HUDEP-2 (cell line): ENCODE data around the gene SCD5.

Experiments used
- DNase-seq, 76 experiments: peaks; one replicate each; lab custom pipeline; 2025; ENCODE audit not compliant: unreplicated experiment in 76 of 76; lab: John Stamatoyannopoulos, UW

SCD5 gene

DNA sequence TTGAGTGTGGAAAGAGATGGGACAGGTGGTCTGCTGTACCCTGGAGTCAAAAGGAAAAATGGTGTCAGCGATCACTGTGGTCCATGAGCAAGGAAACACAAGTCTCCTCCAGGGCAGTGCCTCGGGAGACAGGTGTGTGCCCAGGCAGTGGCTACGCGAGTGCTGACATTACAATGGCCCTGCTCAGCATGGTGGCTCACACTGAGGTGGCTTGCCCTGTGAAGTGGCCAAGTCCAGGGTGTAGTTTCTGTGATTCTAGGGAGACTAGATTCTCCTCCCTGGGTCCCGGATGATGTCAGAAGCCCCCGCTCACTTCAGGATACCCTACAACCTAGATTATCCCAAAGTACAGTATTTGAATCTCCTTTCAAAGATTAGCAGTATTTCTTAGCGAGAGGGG is 192.0 kb downstream of the SCD5 start:
- DNase-seq = peak in 1 of 76 experiments; percentile 3

DNA sequence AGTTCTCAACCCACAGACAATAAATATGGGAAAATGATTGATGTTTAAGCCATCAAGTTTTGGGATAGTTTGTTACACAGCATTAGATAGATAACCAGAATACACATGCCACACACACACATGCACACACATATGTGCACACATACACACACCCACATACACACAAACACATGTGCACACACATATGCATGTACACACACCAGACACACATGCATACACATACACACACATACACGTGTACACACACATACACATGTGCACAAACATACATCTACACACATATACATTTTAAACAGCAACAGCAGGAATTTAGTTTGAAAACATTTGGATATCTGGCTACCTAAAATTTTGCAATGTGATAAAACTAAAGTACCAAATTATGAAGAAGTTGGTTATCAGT is 194.1 kb downstream of the SCD5 start:
- DNase-seq = no peak

GRCh38 chr4:82601242-82602015 is 197.2 kb downstream of the SCD5 start:
- no peak for DNase-seq

DNA sequence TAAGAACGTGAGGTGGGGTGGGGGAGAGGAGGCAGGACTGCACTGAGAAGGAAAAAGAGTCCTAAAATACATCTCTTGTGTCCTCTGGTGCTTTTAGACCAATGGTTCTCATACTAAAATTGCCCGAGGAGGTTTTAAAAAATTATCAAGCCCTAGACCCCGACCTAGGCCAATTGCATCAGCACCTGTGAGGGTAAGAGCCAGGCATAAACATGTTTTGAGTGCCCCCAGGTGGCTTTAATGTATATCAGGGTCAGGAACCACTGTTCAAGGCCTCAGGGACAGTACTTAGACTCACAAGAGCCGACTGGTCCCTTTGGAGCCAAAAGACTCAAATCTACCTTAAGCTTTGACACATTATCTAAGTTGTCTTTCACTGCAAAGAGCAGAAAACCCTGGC is 199.3 kb downstream of the SCD5 start:
- DNase-seq = peak in 3 of 76 experiments; percentile 1 to 2 (median 1)

DNA sequence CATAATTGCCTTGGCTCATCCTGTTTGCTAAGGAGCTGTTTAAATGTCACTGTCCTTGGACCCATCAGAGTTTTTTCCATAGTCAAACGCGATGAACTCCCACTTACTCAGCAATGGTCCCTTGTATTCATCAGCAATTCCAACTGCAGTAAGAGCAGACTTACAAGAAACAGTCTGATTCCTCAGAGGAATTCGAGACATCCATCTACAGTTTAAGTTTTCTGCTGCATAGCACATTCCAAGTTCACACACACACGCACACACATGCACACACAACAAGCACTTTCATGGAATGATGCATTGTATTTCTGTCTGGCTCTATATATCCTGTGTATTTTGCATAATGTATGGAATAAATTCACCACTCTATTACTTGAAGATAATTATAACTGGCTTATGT is 204.1 kb downstream of the SCD5 start:
- DNase-seq = no peak

GRCh38 chr4:82593411-82593810 is 205.2 kb downstream of the SCD5 start:
- DNase-seq = no peak

DNA sequence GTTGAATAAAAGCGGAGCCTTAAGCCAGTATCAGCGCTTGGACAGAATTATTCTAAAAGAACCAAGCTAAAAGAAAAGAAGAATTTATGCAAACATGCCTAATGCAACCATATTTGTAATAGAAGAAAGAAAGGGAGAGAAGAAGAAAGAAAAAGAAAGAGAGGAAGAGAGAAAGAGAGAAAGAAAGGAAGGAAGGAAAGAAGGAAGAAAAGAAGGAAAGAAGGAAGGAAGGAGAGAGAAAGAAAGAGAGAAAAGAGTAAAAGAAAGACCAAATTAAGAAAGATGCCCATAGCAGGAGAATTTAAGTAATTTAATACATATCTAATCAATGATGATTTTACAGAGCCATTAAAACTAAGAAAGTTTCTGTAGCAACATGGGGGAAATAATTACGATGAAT is 206.0 kb downstream of the SCD5 start:
- no peak for DNase-seq

- DNase-seq = no peak
Observed at GRCh38 chr4:82591592-82591991, 207.0 kb downstream of the SCD5 start.

DNA sequence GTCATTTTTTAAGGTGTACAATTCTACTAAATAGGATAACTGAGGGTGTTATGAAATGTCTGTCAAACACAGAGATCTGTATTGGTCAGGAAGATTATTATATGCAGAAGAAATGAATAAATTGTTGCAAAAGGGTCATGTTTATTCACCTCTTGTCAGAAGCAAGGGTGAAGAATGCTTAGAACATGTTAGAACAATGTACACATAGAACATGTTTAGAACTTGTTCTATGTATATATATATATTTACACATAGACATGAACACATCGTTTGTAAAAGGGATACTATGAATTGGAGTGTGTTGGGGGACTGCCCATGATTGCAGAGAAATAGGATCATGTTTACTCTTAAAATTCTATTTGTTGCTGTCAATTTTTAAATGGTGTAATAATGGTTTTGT is 208.8 kb downstream of the SCD5 start:
- no peak for DNase-seq

- DNase-seq = no peak
Observed at GRCh38 chr4:82588771-82589270, 209.8 kb downstream of the SCD5 start.

GRCh38 chr4:82587826-82588540 is 210.6 kb downstream of the SCD5 start:
- no peak for DNase-seq

- DNase-seq = no peak
Observed at GRCh38 chr4:82585690-82586435, 212.7 kb downstream of the SCD5 start.

DNA sequence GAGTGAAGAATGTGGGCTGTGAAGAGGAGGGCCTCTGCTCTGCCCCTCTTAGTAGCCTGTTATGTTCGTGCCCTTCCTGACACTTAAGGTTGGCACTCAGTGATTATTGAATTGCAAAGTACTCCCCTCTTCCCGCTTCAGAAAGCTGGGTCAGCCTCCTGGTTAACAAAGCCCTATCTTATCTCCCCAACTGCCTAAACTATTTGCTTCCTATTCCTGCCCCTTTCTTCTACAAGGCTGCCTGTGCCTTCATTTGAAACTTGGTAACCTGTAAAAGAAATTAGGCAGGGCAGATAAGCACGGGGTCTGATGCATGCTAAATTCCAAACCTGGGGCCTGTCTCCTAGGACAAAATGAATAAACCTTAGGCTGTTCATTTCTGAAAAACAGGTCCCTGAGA is 213.7 kb downstream of the SCD5 start:
- DNase-seq = peak in 2 of 76 experiments; percentile 1 to 9

GRCh38 chr4:82583897-82584587 is 214.6 kb downstream of the SCD5 start:
- no peak for DNase-seq

DNA sequence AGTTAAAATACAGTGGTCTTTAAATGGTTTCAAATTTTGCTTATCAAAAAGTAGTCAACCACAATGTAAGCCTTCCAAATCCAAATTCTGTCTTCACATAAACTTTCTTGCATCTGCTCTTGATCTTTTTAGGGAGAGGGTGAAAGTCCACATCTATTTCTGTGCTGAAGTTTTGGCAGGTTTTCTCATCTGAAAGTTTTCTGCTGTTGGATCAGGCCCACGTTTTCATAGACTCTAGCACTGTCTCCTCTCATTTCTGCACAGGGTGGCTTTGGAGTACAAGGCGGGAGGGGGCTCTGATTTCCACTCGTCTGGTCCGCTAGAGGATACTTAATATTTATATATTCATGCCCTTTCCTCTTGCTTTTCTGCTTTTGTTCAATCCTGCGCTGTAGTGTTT is 218.7 kb downstream of the SCD5 start:
- no peak for DNase-seq
